HAP-1 (cell line): ENCODE data around the gene PRDM16.
A peak's percentile ranks its signal among the peaks of the same experiment; 100 is the strongest.

Experiments used
- DNase-seq, 2 experiments: peaks; one replicate each; pipeline ENCODE4 v3.0.0-alpha.2; 2016 to 2020; ENCODE audit warnings: low spot score in 2 of 2
- H3K27me3 ChIP-seq: fragments of 250-450 bp; sonication (Bioruptor Pico); 2 replicates; pipeline ENCODE4 v1.5.1; 2020; ENCODE audit warnings: low read depth, mild to moderate bottlenecking, moderate library complexity
- H3K36me3 ChIP-seq: fragments of 250-450 bp; sonication (Bioruptor Pico); replicated peaks from 2 replicates; pipeline ENCODE4 v1.5.1; 2020; ENCODE audit warnings: mild to moderate bottlenecking
- H3K4me1 ChIP-seq: fragments of 250-450 bp; sonication (Bioruptor Pico); 2 replicates; pipeline ENCODE4 v1.5.1; 2020; ENCODE audit warnings: mild to moderate bottlenecking
- H3K4me3 ChIP-seq: fragments of 250-450 bp; sonication (Bioruptor Pico); 2 replicates; pipeline ENCODE4 v1.5.1; 2020; ENCODE audit warnings: mild to moderate bottlenecking, moderate library complexity
- H3K9me3 ChIP-seq: fragments of 250-450 bp; sonication (Bioruptor Pico); 2 replicates; pipeline ENCODE4 v1.5.1; 2020; ENCODE audit warnings: mild to moderate bottlenecking, moderate library complexity
- in situ Hi-C: fragments of 300-500 bp; cut with MboI; formaldehyde crosslinking; loops from 3 replicates; pipeline ENCODE4 v1.14.3; 2020; ENCODE audit warnings: low sequenced_read_pairs, inconsistent platforms, mixed read lengths

Gene PRDM16

GRCh38 chr1:3065396-3065795, 3.6 kb upstream of the PRDM16 start:
- Histone ChIP-seq H3K36me3 (no peaks in the 10 kb centered on the region), H3K9me3 (no peaks in the 10 kb centered on the region), H3K4me1 (no peaks in the 10 kb centered on the region; the same call in 1 of the 2 replicates), H3K4me3 (no peak overlapping the region), H3K27me3 (peaks cover 8% of the 10 kb centered on the region)
- DNase-seq = no peak
- in situ Hi-C loops = no loop called here

- no peaks in the 10 kb centered on the region for H3K36me3 ChIP-seq
- H3K4me1 ChIP-seq = peaks cover 2% of the 10 kb centered on the region
- no peak for DNase-seq
- in situ Hi-C loops = no loop called here
- H3K27me3 ChIP-seq = peaks cover 4% of the 10 kb centered on the region
- no peaks in the 10 kb centered on the region for H3K9me3 ChIP-seq
- no peak overlapping the region for H3K4me3 ChIP-seq
These were observed 3.2 kb upstream of the PRDM16 start for GRCh38 chr1:3065797-3066196.

DNA sequence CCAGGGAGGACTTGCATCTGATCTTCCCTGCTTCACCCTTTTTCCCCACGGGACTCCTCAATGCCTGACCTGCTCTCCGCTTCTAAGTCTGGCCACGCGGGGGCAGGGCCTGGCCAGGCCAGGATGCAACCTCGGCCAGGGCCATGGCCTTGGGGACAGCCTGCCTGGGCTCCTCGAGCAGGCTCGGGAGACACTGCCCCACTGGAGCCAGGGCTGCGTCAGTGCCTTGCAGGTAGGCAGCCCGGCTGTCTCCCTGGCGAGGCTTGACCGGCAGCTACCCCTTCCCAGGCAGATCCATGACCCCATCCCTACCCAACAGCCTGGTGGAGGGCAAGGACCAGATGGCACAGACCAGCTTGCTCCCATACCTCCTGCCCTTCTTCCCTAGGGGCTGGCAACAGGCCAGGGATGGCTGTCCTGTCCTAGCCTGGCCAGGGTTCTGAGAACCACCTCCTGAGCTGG, 2.7 kb upstream of the PRDM16 start:
- Histone ChIP-seq H3K36me3 (no peaks in the 10 kb centered on the region), H3K4me1 (peaks cover 7% of the 10 kb centered on the region), H3K4me3 (no peak overlapping the region), H3K27me3 (peaks cover 3% of the 10 kb centered on the region), H3K9me3 (no peaks in the 10 kb centered on the region)
- DNase-seq = peak; percentile 18 to 54
- in situ Hi-C loops = no loop called here

DNA sequence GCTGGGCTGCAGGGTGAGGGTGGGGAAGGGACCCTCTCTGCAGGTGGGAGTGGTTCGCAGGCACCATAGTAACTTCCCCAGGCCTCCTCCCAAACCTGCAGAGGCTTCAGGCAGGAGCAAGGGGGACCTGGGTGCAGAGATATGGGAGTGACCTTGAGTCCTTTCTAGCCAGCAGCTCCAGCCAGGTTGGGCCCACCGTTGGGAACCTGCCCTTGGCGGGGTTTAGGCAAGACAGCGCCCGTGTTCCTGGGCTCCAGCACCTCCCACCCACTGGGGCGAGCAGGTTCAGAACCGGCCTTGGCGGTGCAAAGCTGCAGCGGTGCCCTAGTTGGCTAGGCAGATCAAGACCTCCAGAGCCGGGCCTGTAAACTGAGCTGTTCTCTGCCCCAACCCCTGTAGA, 2.2 kb upstream of the PRDM16 start:
- Histone ChIP-seq H3K36me3 (no peaks in the 10 kb centered on the region), H3K4me1 (peaks cover 7% of the 10 kb centered on the region), H3K27me3 (no peaks in the 10 kb centered on the region), H3K4me3 (no peak overlapping the region), H3K9me3 (no peaks in the 10 kb centered on the region)
- DNase-seq = no peak
- in situ Hi-C loops = no loop called here

DNA sequence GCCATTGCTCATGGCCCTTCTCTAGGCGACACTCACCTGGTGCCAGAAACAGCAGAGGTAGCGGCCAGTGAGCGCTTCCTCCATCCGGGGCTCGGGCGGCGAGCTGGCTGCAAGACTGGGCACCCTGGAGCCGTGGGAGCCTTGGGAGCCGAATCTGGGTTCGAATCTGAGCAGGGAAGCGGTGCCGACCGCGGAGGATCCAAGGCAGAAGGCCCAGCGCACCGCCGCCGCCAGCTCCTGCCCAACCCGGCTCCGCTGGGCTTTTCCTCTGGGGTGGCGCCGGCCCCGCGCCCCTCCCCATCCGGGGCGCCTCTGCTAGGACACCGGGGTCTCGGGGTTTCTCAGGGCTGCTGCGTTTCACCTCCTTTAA, 1.7 kb upstream of the PRDM16 start:
- Histone ChIP-seq H3K4me1 (peaks cover 7% of the 10 kb centered on the region), H3K4me3 (no peak overlapping the region), H3K27me3 (no peaks in the 10 kb centered on the region), H3K9me3 (no peaks in the 10 kb centered on the region), H3K36me3 (no peaks in the 10 kb centered on the region)
- DNase-seq = no peak
- in situ Hi-C loops = no loop called here

GRCh38 chr1:3067671-3068563, 1.1 kb upstream of the PRDM16 start:
- Histone ChIP-seq H3K9me3 (no peaks in the 10 kb centered on the region), H3K36me3 (no peaks in the 10 kb centered on the region), H3K4me3 (peak overlapping the region; percentile 45), H3K27me3 (no peaks in the 10 kb centered on the region), H3K4me1 (peaks cover 7% of the 10 kb centered on the region)
- DNase-seq = no peak
- in situ Hi-C loops = no loop called here

GRCh38 chr1:3069491-3070308, 697 bp downstream of the PRDM16 start:
- peak overlapping the region; percentile 39 for H3K4me3 ChIP-seq
- H3K27me3 ChIP-seq = no peaks in the 10 kb centered on the region
- in situ Hi-C loops = no loop called here
- H3K4me1 ChIP-seq = peaks cover 7% of the 10 kb centered on the region
- peak; percentile 73 to 76 for DNase-seq
- H3K9me3 ChIP-seq = no peaks in the 10 kb centered on the region
- H3K36me3 ChIP-seq = no peaks in the 10 kb centered on the region

DNA sequence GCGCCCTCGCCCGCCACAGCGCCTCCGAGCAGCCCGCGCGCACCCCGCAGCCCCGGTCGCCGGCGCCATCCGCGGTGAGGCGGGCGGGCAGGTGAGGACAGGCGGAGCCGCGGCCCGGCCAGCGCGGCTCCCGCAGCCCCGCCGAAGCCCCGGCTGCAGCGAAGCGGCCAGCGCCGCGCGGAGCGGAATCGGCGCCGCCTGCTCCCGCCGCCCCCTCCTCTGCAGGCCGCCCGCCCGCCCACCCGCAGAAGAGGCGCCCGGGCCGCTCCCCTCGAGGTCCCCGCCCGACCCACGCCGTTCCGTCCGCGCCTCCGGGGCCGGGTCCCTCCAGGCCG, 1.3 kb downstream of the PRDM16 start:
- no peaks in the 10 kb centered on the region for H3K9me3 ChIP-seq
- DNase-seq = no peak
- H3K36me3 ChIP-seq = no peaks in the 10 kb centered on the region
- in situ Hi-C loops = no loop called here
- H3K4me1 ChIP-seq = peaks cover 7% of the 10 kb centered on the region
- no peaks in the 10 kb centered on the region for H3K27me3 ChIP-seq
- peak overlapping the region; percentile 22; the same call in 1 of the 2 replicates for H3K4me3 ChIP-seq

- DNase-seq = peak in 1 of 2 experiments; percentile 36
- Histone ChIP-seq H3K36me3 (no peaks in the 10 kb centered on the region), H3K9me3 (no peaks in the 10 kb centered on the region), H3K27me3 (no peaks in the 10 kb centered on the region), H3K4me3 (peak overlapping the region; percentile 22; the same call in 1 of the 2 replicates), H3K4me1 (peaks cover 7% of the 10 kb centered on the region)
- in situ Hi-C loops = no loop called here
These were observed 1.9 kb downstream of the PRDM16 start for GRCh38 chr1:3070644-3071564.

DNA sequence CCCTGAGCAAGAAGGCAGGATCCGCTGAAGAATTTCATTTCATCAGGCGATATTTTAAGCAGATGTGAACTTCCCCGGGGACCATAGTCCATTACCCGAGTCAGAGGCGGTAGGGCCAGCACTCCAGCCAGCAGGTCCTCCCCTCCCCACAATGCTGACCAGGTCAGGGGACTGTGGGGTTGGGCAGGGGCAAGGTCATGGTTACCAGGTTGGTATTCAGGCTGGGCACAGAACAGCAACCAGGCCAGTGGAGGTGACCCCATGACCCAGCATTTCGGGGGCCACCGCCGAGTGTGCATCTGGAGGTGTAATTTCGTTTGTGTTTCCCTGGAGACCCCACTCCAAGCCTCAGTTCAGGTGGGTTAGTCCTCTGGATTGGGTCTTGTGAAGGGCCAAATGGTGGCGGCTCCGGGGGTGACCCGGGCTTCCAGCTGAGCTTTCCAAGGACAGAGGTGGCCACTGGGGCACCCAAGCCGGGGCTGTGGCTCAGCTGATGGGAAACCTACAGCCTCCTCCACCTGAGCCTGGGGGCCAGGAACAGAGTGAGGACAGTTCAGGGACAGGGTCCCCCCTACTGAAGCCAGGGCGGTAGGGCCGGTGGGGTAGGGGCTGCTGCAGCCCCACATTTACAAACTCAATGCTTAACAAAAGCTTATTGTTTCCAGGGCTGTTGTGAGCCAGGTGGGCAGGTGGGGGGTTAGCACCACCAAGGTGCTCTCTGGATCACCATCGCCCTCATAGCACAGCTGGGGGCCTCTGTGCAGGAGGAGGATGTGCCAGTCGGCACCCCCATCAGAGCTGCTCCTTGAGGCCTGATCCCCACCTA, 2.8 kb downstream of the PRDM16 start:
- DNase-seq = no peak
- H3K27me3 ChIP-seq = no peaks in the 10 kb centered on the region
- H3K4me3 ChIP-seq = no peak overlapping the region; the same call in 1 of the 2 replicates
- H3K36me3 ChIP-seq = no peaks in the 10 kb centered on the region
- H3K4me1 ChIP-seq = peaks cover 7% of the 10 kb centered on the region
- in situ Hi-C loops = no loop called here
- no peaks in the 10 kb centered on the region for H3K9me3 ChIP-seq

DNA sequence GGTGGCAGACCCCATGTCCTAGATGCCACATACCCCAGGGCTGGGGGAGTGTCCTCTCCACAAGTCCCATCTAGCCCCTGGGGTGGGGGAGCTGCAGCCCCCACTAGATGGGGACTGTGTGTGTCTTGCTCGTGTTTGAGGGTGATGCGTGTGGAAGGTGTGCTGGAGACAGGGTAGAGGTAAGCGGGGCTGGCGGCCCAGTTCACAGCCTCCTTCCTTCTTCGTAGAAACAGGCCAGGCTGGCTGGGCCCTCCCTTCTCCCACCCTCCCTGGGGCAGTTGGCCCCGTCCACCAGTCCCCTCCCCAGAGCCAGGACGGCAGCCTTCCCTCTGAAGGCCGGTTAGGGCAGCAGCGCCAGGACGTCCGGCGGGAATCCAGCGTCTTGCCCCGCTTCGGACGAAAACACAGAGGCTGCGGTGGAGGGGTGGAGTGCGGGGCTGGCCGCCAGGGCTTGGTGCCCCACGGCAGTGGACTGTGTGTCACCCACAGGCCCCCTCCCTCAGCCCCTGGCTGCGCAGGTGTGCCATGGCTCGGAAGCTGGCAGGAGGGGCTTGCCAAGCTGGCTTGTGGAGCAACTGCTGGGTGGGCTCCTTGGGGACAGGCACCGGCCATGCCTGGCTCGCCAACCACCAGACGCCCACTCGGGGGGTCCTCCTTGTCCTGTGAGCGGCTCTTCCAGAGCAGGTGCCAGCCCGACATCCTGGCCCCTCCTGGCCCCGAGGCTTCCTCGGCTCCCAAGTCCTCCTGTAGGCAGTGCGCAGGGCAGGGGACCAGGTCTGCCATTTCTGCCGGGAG, 3.6 kb downstream of the PRDM16 start:
- H3K4me1 ChIP-seq = peaks cover 7% of the 10 kb centered on the region
- no peak overlapping the region for H3K4me3 ChIP-seq
- H3K36me3 ChIP-seq = no peaks in the 10 kb centered on the region
- DNase-seq = no peak
- H3K27me3 ChIP-seq = no peaks in the 10 kb centered on the region
- in situ Hi-C loops = no loop called here
- H3K9me3 ChIP-seq = no peaks in the 10 kb centered on the region

DNA sequence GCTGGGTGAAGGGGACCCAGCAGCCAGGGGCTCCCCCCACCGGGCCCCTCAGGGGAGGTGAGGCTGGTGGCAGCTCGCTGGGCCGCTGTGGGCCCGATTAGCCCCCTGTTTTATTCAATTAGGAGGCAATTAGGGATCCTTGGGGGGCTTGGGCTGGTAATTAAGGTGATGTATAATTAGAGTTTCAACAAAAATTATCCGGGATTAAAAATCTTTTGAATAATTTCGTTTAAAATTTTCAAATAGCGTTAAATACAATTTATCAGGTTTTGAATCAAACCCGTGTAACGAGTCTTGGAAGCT, 4.1 kb downstream of the PRDM16 start:
- in situ Hi-C loops = no loop called here
- no peaks in the 10 kb centered on the region for H3K27me3 ChIP-seq
- H3K9me3 ChIP-seq = no peaks in the 10 kb centered on the region
- H3K4me3 ChIP-seq = no peak overlapping the region
- H3K4me1 ChIP-seq = peaks cover 7% of the 10 kb centered on the region
- DNase-seq = no peak
- H3K36me3 ChIP-seq = no peaks in the 10 kb centered on the region
